Measurements from ENCODE around the gene SPDYA. TPM values are rescaled to one million over a fixed set of nuclear protein-coding genes. Genes with fewer than 3 reads are reported as not detected.

The SPDYA gene
- total and polyA plus RNA-seq, 2 of the 13 experiments (the other 11 are each of a cell fraction or from before 2014, with no cell fraction given) = 0.32 to 0.75 TPM

GRCh38 chr2:28766070-28766469 lies 44.6 kb upstream of the SPDYA start:
- ATAC-seq (no peak), DNase-seq (ENCODE audit: low spot score) (no peak), FAIRE-seq (no peak)
- ChIA-PET POLR2A (interaction anchor here (1.0 kb wide), 1 partner anchor 14 kb away, joined by 3 read pairs; the partner anchor contains the start of gene PPP1CB), CTCF (ENCODE audit: low intra/inter-chr PET ratio, low total read pairs) (no interaction called here)
- H3K27me3 ChIP-seq (ENCODE audit: control insufficient read depth in 1 of 2, insufficient read depth in 2 of 2, low read length in 2 of 2) = no peaks in the 10 kb centered on the region
- intact Hi-C loops (cut with micrococcal nuclease; ENCODE audit: unreplicated experiment) (no loop called here), in situ Hi-C loops (cut with HindIII; ENCODE audit: extremely low pct_ligation_motif_present, low pct_unique_long_range_greater_than_20kb) (no loop called here)
- H3K79me2 ChIP-seq (ENCODE audit: insufficient read depth, low read length) = peaks cover 99% of the 10 kb centered on the region
- H3K4me2 ChIP-seq (ENCODE audit: low read depth, low read length) = no peak overlapping the region
- no peaks in the 10 kb centered on the region for H3K9me3 ChIP-seq (ENCODE audit: low read length)
- 96% methylated on average over 2 of the region's 2 CpGs for WGBS (ENCODE audit: low lambda C conversion rate)
- H3K9ac ChIP-seq (ENCODE audit: insufficient read depth, low read depth, low read length) = no peak overlapping the region
- BruUV-seq (replicated peaks) = no TSS peak
- no peak overlapping the region for H2AFZ ChIP-seq (ENCODE audit: low read length)
- no peak for TF ChIP-seq BCLAF1 (IDR thresholded peaks at IDR 0.05)
- no peak for TF ChIP-seq REPIN1 (CRISPR knock-in tag; IDR thresholded peaks at IDR 0.05; ENCODE audit: borderline replicate concordance, low read depth)
- TF ChIP-seq PHB2 (IDR thresholded peaks at IDR 0.05; ENCODE audit: partially characterized antibody) = no peak
- no peak for TF ChIP-seq CREB3 (CRISPR knock-in tag; IDR thresholded peaks at IDR 0.05)
- TF ChIP-seq ZNF451 (CRISPR knock-in tag; IDR thresholded peaks at IDR 0.05) = no peak
- TF ChIP-seq NCOA1 (CRISPR knock-in tag; IDR thresholded peaks at IDR 0.05) = no peak
- TF ChIP-seq ZNF30 (CRISPR knock-in tag; IDR thresholded peaks at IDR 0.05) = no peak
- no peak for TF ChIP-seq ZNF333 (CRISPR knock-in tag; IDR thresholded peaks at IDR 0.05; ENCODE audit: borderline replicate concordance)
- no peak for TF ChIP-seq ZNF207 (IDR thresholded peaks at IDR 0.05; ENCODE audit: borderline replicate concordance)
- no peak for TF ChIP-seq NKX3-1 (CRISPR knock-in tag; IDR thresholded peaks at IDR 0.05)
- TF ChIP-seq SATB2 (CRISPR knock-in tag; IDR thresholded peaks at IDR 0.05) = no peak
- no peak for TF ChIP-seq SIN3B (IDR thresholded peaks at IDR 0.05; ENCODE audit: low read length)
- TF ChIP-seq SNAI1 (CRISPR knock-in tag; IDR thresholded peaks at IDR 0.05; ENCODE audit: borderline replicate concordance) = no peak
- TF ChIP-seq ELF4 (CRISPR knock-in tag; IDR thresholded peaks at IDR 0.05; ENCODE audit: borderline replicate concordance) = no peak
- no peak for TF ChIP-seq ZNF432 (CRISPR knock-in tag; IDR thresholded peaks at IDR 0.05; ENCODE audit: borderline replicate concordance)
- TF ChIP-seq ZNF747 (CRISPR knock-in tag; IDR thresholded peaks at IDR 0.05; ENCODE audit: borderline replicate concordance) = no peak
- no peak for TF ChIP-seq GLMP (CRISPR knock-in tag; IDR thresholded peaks at IDR 0.05; ENCODE audit: borderline replicate concordance)
- TF ChIP-seq RORA (CRISPR knock-in tag; IDR thresholded peaks at IDR 0.05) = no peak
- peaks cover 82% of the 10 kb centered on the region for H4K20me1 ChIP-seq (ENCODE audit: insufficient read depth, low read length)
- H3K4me1 ChIP-seq (ENCODE audit: insufficient read depth, low read length) = peaks cover 20% of the 10 kb centered on the region
- H3K36me3 ChIP-seq (replicated peaks in 1 of 2; ENCODE audit: control insufficient read depth in 1 of 2, insufficient read depth in 2 of 2, low read length in 2 of 2) = peaks cover 2 to 4% of the 10 kb centered on the region in 2 experiments; a peak in 3 of 5 replicates
- H3K27ac ChIP-seq (ENCODE audit: extremely low read length, insufficient read depth, low read length) = no peak overlapping the region
- H3K4me3 ChIP-seq (replicated peaks in 1 of 3; ENCODE audit: insufficient read depth in 1 of 3, low read depth in 2 of 3, low read length in 3 of 3) = no peak overlapping the region

Data from HepG2 (cell line).